ENCODE measurements around the gene EP300.

The EP300 gene

DNA sequence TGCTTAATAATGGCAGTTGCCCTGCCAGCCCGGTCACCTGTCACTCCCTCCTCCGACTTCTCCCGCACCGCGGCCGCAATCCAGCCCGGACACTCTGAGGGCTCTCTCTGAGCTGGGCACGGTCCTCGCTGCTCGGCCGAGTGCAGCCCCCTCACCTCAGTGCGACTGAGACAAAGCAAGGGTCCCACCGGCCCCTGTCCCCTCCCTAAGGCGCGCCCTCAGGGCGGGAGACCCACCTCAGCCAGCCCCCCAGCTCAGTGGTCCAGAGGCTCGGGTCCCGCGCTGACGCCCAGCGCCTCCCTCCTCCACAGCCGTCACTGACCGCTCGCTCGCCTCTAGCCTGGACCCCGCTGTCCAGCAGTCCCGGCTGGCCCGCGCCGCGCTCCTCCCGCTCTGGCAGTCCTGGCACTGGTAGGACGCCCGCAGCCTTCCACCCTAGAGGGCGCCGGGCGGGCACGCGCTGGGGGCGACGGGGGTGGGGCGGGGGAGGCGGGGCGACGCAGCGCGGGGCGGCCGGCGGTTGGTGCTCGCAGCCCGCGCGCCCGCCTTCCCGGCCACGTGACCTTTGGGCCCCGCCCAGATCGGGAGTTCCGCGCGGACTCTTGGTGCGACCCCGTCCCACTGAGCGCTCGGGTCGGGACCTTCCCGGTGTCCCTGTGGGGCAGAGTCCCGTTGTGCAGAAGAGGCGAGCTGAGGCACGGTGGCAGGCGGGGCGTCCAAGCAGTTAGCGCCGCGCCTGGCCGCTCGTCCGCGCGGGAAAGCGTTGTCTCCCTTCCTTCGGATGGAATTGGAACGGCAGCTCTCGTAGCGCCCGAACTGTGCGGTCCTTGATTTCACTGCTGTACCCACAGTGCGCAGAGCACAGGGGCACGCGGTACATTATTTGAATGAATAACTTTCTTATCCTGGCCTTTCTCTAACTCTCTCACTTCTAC lies 104.9 kb downstream of the EP300 start (continued):
- TF ChIP-seq, protein P1, sequence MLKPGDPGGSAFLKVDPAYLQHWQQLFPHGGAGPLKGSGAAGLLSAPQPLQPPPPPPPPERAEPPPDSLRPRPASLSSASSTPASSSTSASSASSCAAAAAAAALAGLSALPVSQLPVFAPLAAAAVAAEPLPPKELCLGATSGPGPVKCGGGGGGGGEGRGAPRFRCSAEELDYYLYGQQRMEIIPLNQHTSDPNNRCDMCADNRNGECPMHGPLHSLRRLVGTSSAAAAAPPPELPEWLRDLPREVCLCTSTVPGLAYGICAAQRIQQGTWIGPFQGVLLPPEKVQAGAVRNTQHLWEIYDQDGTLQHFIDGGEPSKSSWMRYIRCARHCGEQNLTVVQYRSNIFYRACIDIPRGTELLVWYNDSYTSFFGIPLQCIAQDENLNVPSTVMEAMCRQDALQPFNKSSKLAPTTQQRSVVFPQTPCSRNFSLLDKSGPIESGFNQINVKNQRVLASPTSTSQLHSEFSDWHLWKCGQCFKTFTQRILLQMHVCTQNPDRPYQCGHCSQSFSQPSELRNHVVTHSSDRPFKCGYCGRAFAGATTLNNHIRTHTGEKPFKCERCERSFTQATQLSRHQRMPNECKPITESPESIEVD (tag by site-specific recombination; IDR thresholded peaks at IDR 0.05): no peak
- no peak for TF ChIP-seq SCRT1 (tag by site-specific recombination; IDR thresholded peaks at IDR 0.05; ENCODE audit: borderline replicate concordance)
- TF ChIP-seq ZNF280C (tag by site-specific recombination; IDR thresholded peaks at IDR 0.05): no peak
- TF ChIP-seq, protein P2, sequence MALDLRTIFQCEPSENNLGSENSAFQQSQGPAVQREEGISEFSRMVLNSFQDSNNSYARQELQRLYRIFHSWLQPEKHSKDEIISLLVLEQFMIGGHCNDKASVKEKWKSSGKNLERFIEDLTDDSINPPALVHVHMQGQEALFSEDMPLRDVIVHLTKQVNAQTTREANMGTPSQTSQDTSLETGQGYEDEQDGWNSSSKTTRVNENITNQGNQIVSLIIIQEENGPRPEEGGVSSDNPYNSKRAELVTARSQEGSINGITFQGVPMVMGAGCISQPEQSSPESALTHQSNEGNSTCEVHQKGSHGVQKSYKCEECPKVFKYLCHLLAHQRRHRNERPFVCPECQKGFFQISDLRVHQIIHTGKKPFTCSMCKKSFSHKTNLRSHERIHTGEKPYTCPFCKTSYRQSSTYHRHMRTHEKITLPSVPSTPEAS (tag by site-specific recombination; IDR thresholded peaks at IDR 0.05): no peak
- TF ChIP-seq, protein P3, sequence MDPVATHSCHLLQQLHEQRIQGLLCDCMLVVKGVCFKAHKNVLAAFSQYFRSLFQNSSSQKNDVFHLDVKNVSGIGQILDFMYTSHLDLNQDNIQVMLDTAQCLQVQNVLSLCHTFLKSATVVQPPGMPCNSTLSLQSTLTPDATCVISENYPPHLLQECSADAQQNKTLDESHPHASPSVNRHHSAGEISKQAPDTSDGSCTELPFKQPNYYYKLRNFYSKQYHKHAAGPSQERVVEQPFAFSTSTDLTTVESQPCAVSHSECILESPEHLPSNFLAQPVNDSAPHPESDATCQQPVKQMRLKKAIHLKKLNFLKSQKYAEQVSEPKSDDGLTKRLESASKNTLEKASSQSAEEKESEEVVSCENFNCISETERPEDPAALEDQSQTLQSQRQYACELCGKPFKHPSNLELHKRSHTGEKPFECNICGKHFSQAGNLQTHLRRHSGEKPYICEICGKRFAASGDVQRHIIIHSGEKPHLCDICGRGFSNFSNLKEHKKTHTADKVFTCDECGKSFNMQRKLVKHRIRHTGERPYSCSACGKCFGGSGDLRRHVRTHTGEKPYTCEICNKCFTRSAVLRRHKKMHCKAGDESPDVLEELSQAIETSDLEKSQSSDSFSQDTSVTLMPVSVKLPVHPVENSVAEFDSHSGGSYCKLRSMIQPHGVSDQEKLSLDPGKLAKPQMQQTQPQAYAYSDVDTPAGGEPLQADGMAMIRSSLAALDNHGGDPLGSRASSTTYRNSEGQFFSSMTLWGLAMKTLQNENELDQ (tag by site-specific recombination; IDR thresholded peaks at IDR 0.05; ENCODE audit: low read depth): no peak
- TF ChIP-seq, protein P4, sequence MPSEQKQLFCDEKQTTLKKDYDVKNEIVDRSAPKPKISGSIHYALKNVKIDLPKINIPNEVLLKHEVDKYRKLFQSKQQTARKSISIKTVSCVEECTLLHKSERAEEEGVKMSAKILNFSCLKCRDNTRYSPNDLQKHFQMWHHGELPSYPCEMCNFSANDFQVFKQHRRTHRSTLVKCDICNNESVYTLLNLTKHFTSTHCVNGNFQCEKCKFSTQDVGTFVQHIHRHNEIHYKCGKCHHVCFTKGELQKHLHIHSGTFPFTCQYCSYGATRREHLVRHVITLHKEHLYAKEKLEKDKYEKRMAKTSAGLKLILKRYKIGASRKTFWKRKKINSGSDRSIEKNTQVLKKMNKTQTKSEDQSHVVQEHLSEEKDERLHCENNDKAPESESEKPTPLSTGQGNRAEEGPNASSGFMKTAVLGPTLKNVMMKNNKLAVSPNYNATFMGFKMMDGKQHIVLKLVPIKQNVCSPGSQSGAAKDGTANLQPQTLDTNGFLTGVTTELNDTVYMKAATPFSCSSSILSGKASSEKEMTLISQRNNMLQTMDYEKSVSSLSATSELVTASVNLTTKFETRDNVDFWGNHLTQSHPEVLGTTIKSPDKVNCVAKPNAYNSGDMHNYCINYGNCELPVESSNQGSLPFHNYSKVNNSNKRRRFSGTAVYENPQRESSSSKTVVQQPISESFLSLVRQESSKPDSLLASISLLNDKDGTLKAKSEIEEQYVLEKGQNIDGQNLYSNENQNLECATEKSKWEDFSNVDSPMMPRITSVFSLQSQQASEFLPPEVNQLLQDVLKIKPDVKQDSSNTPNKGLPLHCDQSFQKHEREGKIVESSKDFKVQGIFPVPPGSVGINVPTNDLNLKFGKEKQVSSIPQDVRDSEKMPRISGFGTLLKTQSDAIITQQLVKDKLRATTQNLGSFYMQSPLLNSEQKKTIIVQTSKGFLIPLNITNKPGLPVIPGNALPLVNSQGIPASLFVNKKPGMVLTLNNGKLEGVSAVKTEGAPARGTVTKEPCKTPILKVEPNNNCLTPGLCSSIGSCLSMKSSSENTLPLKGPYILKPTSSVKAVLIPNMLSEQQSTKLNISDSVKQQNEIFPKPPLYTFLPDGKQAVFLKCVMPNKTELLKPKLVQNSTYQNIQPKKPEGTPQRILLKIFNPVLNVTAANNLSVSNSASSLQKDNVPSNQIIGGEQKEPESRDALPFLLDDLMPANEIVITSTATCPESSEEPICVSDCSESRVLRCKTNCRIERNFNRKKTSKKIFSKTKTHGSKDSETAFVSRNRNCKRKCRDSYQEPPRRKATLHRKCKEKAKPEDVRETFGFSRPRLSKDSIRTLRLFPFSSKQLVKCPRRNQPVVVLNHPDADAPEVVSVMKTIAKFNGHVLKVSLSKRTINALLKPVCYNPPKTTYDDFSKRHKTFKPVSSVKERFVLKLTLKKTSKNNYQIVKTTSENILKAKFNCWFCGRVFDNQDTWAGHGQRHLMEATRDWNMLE (tag by site-specific recombination; conservative IDR thresholded peaks at IDR 0.05; ENCODE audit: low read depth): no peak
- peak; percentile 96 for TF ChIP-seq ZBTB8A (tag by site-specific recombination; IDR thresholded peaks at IDR 0.05)
- no peak for TF ChIP-seq ZNF596 (tag by site-specific recombination; IDR thresholded peaks at IDR 0.05)
- TF ChIP-seq ZNF837 (tag by site-specific recombination; IDR thresholded peaks at IDR 0.05): no peak
- TF ChIP-seq ZNF16 (tag by site-specific recombination; IDR thresholded peaks at IDR 0.05; ENCODE audit: low read depth): no peak
- TF ChIP-seq, protein P5, sequence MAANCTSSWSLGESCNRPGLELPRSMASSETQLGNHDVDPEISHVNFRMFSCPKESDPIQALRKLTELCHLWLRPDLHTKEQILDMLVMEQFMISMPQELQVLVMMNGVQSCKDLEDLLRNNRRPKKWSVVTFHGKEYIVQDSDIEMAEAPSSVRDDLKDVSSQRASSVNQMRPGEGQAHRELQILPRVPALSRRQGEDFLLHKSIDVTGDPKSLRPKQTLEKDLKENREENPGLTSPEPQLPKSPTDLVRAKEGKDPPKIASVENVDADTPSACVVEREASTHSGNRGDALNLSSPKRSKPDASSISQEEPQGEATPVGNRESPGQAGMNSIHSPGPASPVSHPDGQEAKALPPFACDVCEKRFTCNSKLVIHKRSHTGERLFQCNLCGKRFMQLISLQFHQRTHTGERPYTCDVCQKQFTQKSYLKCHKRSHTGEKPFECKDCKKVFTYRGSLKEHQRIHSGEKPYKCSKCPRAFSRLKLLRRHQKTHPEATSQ (tag by site-specific recombination; IDR thresholded peaks at IDR 0.05): no peak
- no peak for TF ChIP-seq ZBTB1 (tag by site-specific recombination; IDR thresholded peaks at IDR 0.05)
- no peak for TF ChIP-seq ZNF548 (tag by site-specific recombination; IDR thresholded peaks at IDR 0.05)
- TF ChIP-seq OVOL3 (tag by site-specific recombination; IDR thresholded peaks at IDR 0.05): no peak
- 0 out of 2 replicates have a peak, but pooled peaks have one; percentile 32 for TF ChIP-seq ZBTB10 (tag by site-specific recombination; IDR thresholded peaks at IDR 0.05)
- TF ChIP-seq ZNF555 (tag by site-specific recombination; conservative IDR thresholded peaks at IDR 0.05): no peak
- TF ChIP-seq ZBTB6 (tag by site-specific recombination; IDR thresholded peaks at IDR 0.05): no peak
- no peak; the same call in 1 of the 2 replicates for TF ChIP-seq ZSCAN23 (tag by site-specific recombination; IDR thresholded peaks at IDR 0.05)
- peak; percentile 31; the same call in 1 of the 2 replicates for TF ChIP-seq WT1 (tag by site-specific recombination; IDR thresholded peaks at IDR 0.05)

All from HEK293 (cell line).